GM13977 (cell line): ENCODE data around the gene SFRP2.

ENCODE experiments used
- DNase-seq: peaks from one replicate; pipeline ENCODE4 v3.0.0; 2012; ENCODE audit warnings: low spot score
- in situ Hi-C: fragments of 300-500 bp; cut with MboI; formaldehyde crosslinking; loops from one replicate; pipeline ENCODE4 v1.12.0; 2022; ENCODE audit warnings: low sequenced_read_pairs, low pct_unique_long_range_greater_than_20kb, mixed read lengths, inconsistent platforms; ENCODE audit not compliant: unreplicated experiment
- TF ChIP-seq, protein P1 (sequence below): IDR thresholded peaks from 2 replicates; pipeline ENCODE4 v1.5.1; 2012; ENCODE audit warnings: mild to moderate bottlenecking, control low read depth; ENCODE audit not compliant: insufficient read depth; ENCODE audit errors: extremely low read depth, missing control alignments

The SFRP2 gene

DNA sequence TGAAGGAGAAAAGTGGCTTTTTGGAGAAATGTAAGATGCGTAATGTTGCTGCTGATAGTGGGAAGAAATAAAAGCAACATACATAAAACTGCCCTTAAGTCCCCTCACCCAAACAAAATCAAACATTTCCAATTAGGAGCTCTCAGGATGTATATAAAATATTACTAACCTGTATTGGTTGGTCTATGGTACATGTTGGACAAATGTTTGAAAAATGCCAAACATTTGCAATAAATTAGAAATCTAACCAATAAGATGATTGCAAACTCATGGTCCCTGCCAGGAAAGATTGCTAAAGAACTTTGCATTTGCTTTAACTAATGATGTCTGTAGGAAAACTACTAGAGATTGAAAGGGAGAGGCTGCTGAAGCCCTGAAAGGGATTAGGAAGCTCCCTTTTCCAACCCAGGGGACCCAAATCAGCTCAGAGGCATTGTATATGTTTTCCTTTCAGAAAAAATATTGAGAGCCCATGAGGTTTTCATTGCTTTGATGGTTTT lies 1.8 kb downstream of the SFRP2 start:
- DNase-seq, result no peak
- in situ Hi-C loops, result no loop called here
- TF ChIP-seq, protein P1, sequence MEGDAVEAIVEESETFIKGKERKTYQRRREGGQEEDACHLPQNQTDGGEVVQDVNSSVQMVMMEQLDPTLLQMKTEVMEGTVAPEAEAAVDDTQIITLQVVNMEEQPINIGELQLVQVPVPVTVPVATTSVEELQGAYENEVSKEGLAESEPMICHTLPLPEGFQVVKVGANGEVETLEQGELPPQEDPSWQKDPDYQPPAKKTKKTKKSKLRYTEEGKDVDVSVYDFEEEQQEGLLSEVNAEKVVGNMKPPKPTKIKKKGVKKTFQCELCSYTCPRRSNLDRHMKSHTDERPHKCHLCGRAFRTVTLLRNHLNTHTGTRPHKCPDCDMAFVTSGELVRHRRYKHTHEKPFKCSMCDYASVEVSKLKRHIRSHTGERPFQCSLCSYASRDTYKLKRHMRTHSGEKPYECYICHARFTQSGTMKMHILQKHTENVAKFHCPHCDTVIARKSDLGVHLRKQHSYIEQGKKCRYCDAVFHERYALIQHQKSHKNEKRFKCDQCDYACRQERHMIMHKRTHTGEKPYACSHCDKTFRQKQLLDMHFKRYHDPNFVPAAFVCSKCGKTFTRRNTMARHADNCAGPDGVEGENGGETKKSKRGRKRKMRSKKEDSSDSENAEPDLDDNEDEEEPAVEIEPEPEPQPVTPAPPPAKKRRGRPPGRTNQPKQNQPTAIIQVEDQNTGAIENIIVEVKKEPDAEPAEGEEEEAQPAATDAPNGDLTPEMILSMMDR, result no peak

DNA sequence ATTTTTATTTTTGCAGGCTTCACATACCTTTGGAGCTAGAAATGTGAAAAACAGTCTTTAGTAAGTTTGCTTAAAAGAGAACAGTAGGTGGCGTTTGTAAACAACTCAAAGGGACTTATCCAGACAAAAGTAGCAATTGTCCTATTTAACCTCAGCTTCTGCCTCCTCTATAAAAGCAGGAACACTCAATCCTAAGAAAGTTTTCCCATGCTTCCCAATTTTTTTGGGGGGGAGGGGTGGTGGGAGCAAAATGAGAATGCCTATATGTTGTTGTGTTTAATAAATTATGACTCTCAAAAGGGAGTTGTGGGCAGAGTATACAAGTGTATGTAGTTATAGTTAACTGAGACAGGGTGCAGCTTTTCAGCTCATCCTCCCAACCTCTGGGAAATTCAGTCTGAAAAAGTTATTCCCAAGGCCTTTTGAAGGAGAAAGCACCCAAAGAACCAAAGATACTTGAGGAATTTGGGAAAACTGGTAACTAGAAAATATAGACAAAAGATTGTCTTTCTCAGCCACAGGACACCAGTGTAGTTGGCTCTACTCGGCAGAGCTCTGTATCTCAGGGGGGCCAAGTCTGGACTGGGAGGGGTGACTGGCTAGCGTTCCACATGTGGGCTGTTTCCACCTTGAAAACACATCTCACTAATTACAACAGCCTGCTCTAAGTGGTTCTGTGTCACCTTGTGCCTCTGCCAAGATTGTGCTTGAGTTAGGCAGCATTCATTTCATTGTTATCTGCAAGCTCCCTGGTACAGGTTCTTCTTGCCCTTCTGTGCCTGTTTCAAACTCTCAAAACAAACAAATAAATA lies 2.8 kb downstream of the SFRP2 start:
- TF ChIP-seq, protein P1, result peak; percentile 47
- in situ Hi-C loops, result no loop called here
- peak; percentile 58 for DNase-seq

DNA sequence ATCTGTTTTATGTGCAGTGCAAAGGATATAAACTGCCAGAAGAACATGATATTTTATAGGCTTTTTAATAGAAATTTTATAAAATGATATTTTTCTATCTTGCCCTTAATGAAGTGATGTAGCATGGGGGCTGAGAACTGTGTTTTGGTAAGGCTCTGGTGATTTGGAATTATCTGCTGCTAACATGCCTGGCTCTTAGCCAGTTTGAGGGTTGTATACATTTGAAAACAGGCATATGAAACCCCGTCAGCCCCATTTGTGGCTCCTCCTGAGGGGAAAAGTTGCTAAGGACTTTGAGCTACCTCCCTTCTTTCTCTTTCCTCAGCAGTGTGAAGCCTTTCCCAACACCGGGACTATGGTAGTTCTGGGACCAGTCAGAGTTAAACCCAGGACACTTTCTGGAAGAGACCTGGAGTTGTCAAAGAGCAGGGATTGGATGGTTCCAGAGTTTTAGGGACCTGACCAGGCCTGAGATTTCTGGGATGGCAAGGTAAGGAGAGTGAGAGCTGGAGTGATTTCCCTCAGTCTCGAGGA lies 4.7 kb downstream of the SFRP2 start:
- TF ChIP-seq, protein P1, result no peak
- in situ Hi-C loops, result no loop called here
- DNase-seq, result no peak

DNA sequence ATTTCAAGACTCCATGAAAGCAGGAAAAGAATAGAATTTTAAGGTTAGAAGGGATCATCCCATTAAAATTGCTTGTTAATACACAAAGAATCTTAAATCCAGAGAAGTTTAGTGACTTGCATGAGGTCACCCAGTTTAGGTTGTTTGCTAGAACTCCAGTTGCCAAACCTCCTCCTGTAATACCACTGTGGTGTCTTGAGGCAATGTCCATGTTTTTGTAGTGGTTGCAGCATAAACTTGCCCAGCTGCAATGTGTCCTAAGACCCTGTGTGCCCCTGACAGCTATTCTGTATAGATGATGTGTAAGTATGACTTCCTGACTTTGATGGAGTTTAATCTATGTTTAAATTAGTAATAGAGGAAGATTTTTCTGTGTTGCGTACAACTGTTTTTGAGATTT lies 6.3 kb downstream of the SFRP2 start:
- no peak for DNase-seq
- TF ChIP-seq, protein P1, result no peak
- in situ Hi-C loops, result no loop called here

DNA sequence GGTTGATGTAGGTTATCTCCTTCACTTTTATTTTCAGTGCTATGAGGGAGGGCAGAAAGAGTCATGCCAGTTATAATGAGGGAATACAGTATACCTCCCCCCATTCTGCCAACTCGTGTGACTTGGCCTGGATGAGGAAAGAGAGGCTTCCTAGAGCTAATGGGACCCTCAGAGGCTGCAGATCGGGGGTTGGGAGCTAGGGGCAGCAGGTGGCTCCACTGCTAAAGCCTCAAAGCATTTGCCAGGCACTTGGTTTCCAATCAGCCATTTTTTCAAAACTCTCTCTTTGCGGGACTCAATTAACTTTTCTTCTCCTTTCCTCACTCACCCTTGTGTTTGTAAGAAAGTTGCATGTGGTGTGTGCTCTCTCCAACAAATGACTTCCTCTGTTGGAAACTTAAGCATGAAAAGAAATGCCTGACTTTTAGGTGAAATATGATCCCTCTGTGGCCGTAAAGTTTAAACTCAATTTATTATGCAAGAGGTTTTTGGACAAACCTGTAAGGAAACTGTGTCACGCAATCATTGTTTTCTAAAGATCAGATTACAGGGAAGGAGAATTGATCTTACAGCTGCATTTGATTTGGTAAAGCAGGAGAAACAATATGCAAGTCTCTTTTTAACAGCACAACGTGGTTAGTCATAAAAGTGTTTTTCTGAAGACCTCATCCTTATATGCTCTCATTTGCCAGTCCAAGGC lies 7.0 kb downstream of the SFRP2 start:
- in situ Hi-C loops, result no loop called here
- DNase-seq, result no peak
- TF ChIP-seq, protein P1, result no peak

- no peak for DNase-seq
- TF ChIP-seq, protein P1, result no peak
- in situ Hi-C loops, result no loop called here
Observed at GRCh38 chr4:153781280-153781679, 7.6 kb downstream of the SFRP2 start.
